Measurements from ENCODE around the gene NYAP2.

The NYAP2 gene

GRCh38 chr2:225650041-225650440 lies 250.5 kb downstream of the NYAP2 start:
- no peak for TF ChIP-seq CTCF (conservative IDR thresholded peaks at IDR 0.05; ENCODE audit: low read length)
- no peak for DNase-seq (ENCODE audit: low read depth)
- no peak overlapping the region for H3K4me3 ChIP-seq (ENCODE audit: low read length)

GRCh38 chr2:225660262-225661131 lies 261.0 kb downstream of the NYAP2 start:
- peak; percentile 96 for TF ChIP-seq CTCF (conservative IDR thresholded peaks at IDR 0.05; ENCODE audit: low read length)
- no peak overlapping the region for H3K4me3 ChIP-seq (ENCODE audit: low read length)
- peak; percentile 64 for DNase-seq (ENCODE audit: low read depth)

GRCh38 chr2:225662101-225662500 lies 262.6 kb downstream of the NYAP2 start:
- H3K4me3 ChIP-seq (ENCODE audit: low read length): no peak overlapping the region
- peak; percentile 23 for DNase-seq (ENCODE audit: low read depth)
- no peak for TF ChIP-seq CTCF (conservative IDR thresholded peaks at IDR 0.05; ENCODE audit: low read length)

- DNase-seq (ENCODE audit: low read depth): no peak
- no peak for TF ChIP-seq CTCF (conservative IDR thresholded peaks at IDR 0.05; ENCODE audit: low read length)
- H3K4me3 ChIP-seq (ENCODE audit: low read length): no peak overlapping the region
Measured at GRCh38 chr2:225667445-225667844, 267.9 kb downstream of the NYAP2 start.

GRCh38 chr2:225668606-225669266 lies 269.2 kb downstream of the NYAP2 start:
- DNase-seq (ENCODE audit: low read depth): peak; percentile 72
- H3K4me3 ChIP-seq (ENCODE audit: low read length): no peak overlapping the region
- TF ChIP-seq CTCF (conservative IDR thresholded peaks at IDR 0.05; ENCODE audit: low read length): peak; percentile 98

- DNase-seq (ENCODE audit: low read depth): peak; percentile 60
- TF ChIP-seq CTCF (conservative IDR thresholded peaks at IDR 0.05; ENCODE audit: low read length): peak; percentile 63
- H3K4me3 ChIP-seq (ENCODE audit: low read length): no peak overlapping the region
Measured at GRCh38 chr2:225670111-225670974, 270.8 kb downstream of the NYAP2 start.

Measured in AG10803 (cell line).